K562 (cell line): Measurements from ENCODE around the gene MCMBP. TPM values are rescaled to one million over a fixed set of nuclear protein-coding genes. Genes with fewer than 3 reads are reported as not detected.

Experiments used
- ATAC-seq: fragments of 200-7000 bp; cut with Tn5 transposase; 3 replicates; pipeline ENCODE4 v1.9.1; 2020; ENCODE audit warnings: moderate library complexity
- BruUV-seq: library from RNA; stranded (reverse); fragments of 400-500 nt; replicated peaks from 2 replicates; lab custom pipeline; 2021; lab: Mats Ljungman, UMichigan
- CTCF ChIA-PET: fragments of 300-600 bp; formaldehyde crosslinking; extraction: SDS; loops from one replicate; lab custom pipeline; 2021; ENCODE audit warnings: low intra/inter-chr PET ratio; lab: Yijun Ruan, JAX
- POLR2A ChIA-PET: fragments of 300-600, 350-650 bp; sonication (Branson Sonifier 250); formaldehyde crosslinking; extraction: SDS; loops from one replicate; lab custom pipeline; 2021; ENCODE audit warnings: antibody characterized with exemption, inconsistent platforms; lab: Yijun Ruan, JAX
- DNase-seq, 4 experiments: peaks; one replicate each; pipeline versions ENCODE4 v3.0.0 to v3.0.0-alpha.2; 2011 to 2018; ENCODE audit warnings: low spot score in 3 of 4, mixed read lengths in 3 of 4; ENCODE audit errors: extremely low read depth in 1 of 4
- FAIRE-seq: peaks from 2 replicates; lab custom pipeline; 2011; peaks lifted over from hg19 to GRCh38; lab: Jason Lieb, UNC
- H2AFZ ChIP-seq: 2 replicates; pipeline ENCODE4 v1.6.0; 2011; ENCODE audit warnings: low read depth, low read length, control low read depth, inconsistent platforms
- H3K27ac ChIP-seq: fragments of 200-600 bp; 3 replicates; pipeline ENCODE4 v1.8.0; 2011; ENCODE audit warnings: low read depth, mild to moderate bottlenecking, control low read depth, inconsistent platforms, low read length, moderate library complexity, mixed read lengths; ENCODE audit errors: extremely low read depth
- H3K27me3 ChIP-seq, 2 experiments: fragments of 300-600 bp in 1 of 2; 2 replicates in 1 of 2; 3 replicates in 1 of 2; pipeline versions ENCODE4 v1.6.0 to v1.8.0; 2011; ENCODE audit warnings: inconsistent platforms in 2 of 2, low read length in 2 of 2, mild to moderate bottlenecking in 1 of 2, mixed read lengths in 1 of 2, moderate library complexity in 1 of 2; ENCODE audit not compliant: control insufficient read depth in 2 of 2, insufficient read depth in 2 of 2
- H3K36me3 ChIP-seq: fragments of 300-600 bp; 3 replicates; pipeline ENCODE4 v1.8.0; 2011; ENCODE audit warnings: mild to moderate bottlenecking, low read length, inconsistent platforms; ENCODE audit not compliant: control insufficient read depth, insufficient read depth
- H3K4me1 ChIP-seq, 2 experiments: fragments of 200-600 bp in 1 of 2; replicated peaks in 1 of 2; 2 replicates in 1 of 2; 3 replicates in 1 of 2; pipeline versions ENCODE4 v1.5.1 to v1.8.0; 2011; ENCODE audit warnings: inconsistent platforms in 2 of 2, low read length in 2 of 2, mild to moderate bottlenecking in 1 of 2, mixed read lengths in 1 of 2, moderate library complexity in 1 of 2; ENCODE audit not compliant: control insufficient read depth in 2 of 2, insufficient read depth in 2 of 2
- H3K4me2 ChIP-seq: 2 replicates; pipeline ENCODE4 v1.6.1; 2011; ENCODE audit warnings: low read length, control low read depth, inconsistent platforms, mixed read lengths; ENCODE audit not compliant: insufficient read depth
- H3K4me3 ChIP-seq: fragments of 200-600 bp; sonication (generic), shearing (Covaris generic); 2 replicates; pipeline ENCODE4 v1.5.1; 2016; ENCODE audit warnings: control low read depth, inconsistent platforms
- H3K79me2 ChIP-seq: fragments of 200-600 bp; 3 replicates; pipeline ENCODE4 v1.8.0; 2011; ENCODE audit warnings: low read length, inconsistent platforms; ENCODE audit not compliant: control insufficient read depth, insufficient read depth
- H3K9ac ChIP-seq, 2 experiments: 2 replicates each; pipeline versions ENCODE4 v1.6.0 to v1.6.1; 2011; ENCODE audit warnings: low read depth in 2 of 2, low read length in 2 of 2, control low read depth in 1 of 2, inconsistent platforms in 1 of 2, mild to moderate bottlenecking in 1 of 2, mixed read lengths in 1 of 2; ENCODE audit not compliant: insufficient read depth in 1 of 2
- H3K9me1 ChIP-seq: one replicate; pipeline ENCODE4 v1.6.0; 2011; ENCODE audit warnings: inconsistent platforms, mild to moderate bottlenecking, low read length, moderate library complexity; ENCODE audit not compliant: control insufficient read depth, insufficient read depth
- H3K9me3 ChIP-seq: replicated peaks from 2 replicates; pipeline ENCODE4 v1.5.1; 2011; ENCODE audit warnings: low read depth, low read length, inconsistent platforms; ENCODE audit not compliant: control insufficient read depth, insufficient read depth
- H4K20me1 ChIP-seq: replicated peaks from 2 replicates; pipeline ENCODE4 v1.6.1; 2011; ENCODE audit warnings: low read length, inconsistent platforms, mixed read lengths; ENCODE audit not compliant: control insufficient read depth, insufficient read depth
- CCNT2 ChIP-seq: IDR thresholded peaks from 2 replicates; pipeline ENCODE4 v1.6.1; 2011; ENCODE audit warnings: borderline replicate concordance, low read depth, mild to moderate bottlenecking, moderate library complexity, mixed read lengths, low read length; ENCODE audit not compliant: insufficient read length; ENCODE audit errors: extremely low read depth
- EHMT2 ChIP-seq: fragments of 450-650 bp; IDR thresholded peaks from 2 replicates; pipeline ENCODE4 v1.6.1; 2018; ENCODE audit warnings: antibody characterized with exemption
- EP300 ChIP-seq: IDR thresholded peaks from 2 replicates; pipeline ENCODE4 v1.6.1; 2012; ENCODE audit warnings: low read length, improper control_type of control experiment
- ESRRA ChIP-seq: fragments of 450-650 bp; IDR thresholded peaks from 2 replicates; pipeline ENCODE4 v1.6.1; 2014; ENCODE audit warnings: low read depth, mild to moderate bottlenecking, moderate library complexity, borderline replicate concordance
- FOSL1 ChIP-seq: fragments of 200-800 bp; sonication (Bioruptor generic); conservative IDR thresholded peaks from 2 replicates; pipeline ENCODE4 v1.6.1; 2016; ENCODE audit warnings: missing genetic modification characterization, missing compliant biosample characterization
- FOXA3 ChIP-seq, 2 experiments: fragments of 450-650 bp in 1 of 2; sonication (generic) in 1 of 2; formaldehyde crosslinking; IDR thresholded peaks in 1 of 2; conservative IDR thresholded peaks in 1 of 2; 2 replicates each; pipeline versions ENCODE4 v1.4.0 to v1.8.0; 2020 to 2022; ENCODE audit warnings: mild to moderate bottlenecking in 2 of 2, missing genetic modification reagents in 1 of 2
- HDAC1 ChIP-seq, 2 experiments: fragments of 450-650 bp; IDR thresholded peaks; 2 replicates each; pipeline ENCODE4 v1.6.1; 2016 to 2017; ENCODE audit warnings: inconsistent platforms in 1 of 2, mild to moderate bottlenecking in 1 of 2, moderate library complexity in 1 of 2
- HDAC6 ChIP-seq: IDR thresholded peaks from 2 replicates; pipeline ENCODE4 v1.6.1; 2012; ENCODE audit warnings: low read depth, mild to moderate bottlenecking, control low read depth, inconsistent platforms, low read length, moderate library complexity
- KDM1A ChIP-seq, 2 experiments: fragments of 450-650 bp; IDR thresholded peaks; 2 replicates each; pipeline ENCODE4 v1.6.1; 2016; ENCODE audit warnings: mild to moderate bottlenecking in 2 of 2
- MAFK ChIP-seq: IDR thresholded peaks from 2 replicates; pipeline ENCODE4 v1.6.1; 2011; ENCODE audit warnings: low read length, improper control_type of control experiment
- MTA1 ChIP-seq: fragments of 450-650 bp; IDR thresholded peaks from 2 replicates; pipeline ENCODE4 v1.6.1; 2017; ENCODE audit warnings: borderline replicate concordance
- NFE2 ChIP-seq: IDR thresholded peaks from 2 replicates; pipeline ENCODE4 v1.6.1; 2014; ENCODE audit warnings: antibody characterized with exemption, low read depth
- SIRT6 ChIP-seq: IDR thresholded peaks from one replicate; pipeline ENCODE4 v1.6.1; 2012; ENCODE audit warnings: low read depth, mild to moderate bottlenecking, control low read depth, inconsistent platforms, low read length, moderate library complexity
- SP1 ChIP-seq: sonication (generic); formaldehyde crosslinking; IDR thresholded peaks from 2 replicates; pipeline ENCODE4 v1.8.1; 2022; ENCODE audit warnings: mild to moderate bottlenecking, missing genetic modification reagents
- TRIM28 ChIP-seq: fragments of 450-650 bp; IDR thresholded peaks from 2 replicates; pipeline ENCODE4 v1.6.1; 2017
- ZNF766 ChIP-seq: fragments of 200-800 bp; sonication (Bioruptor generic); conservative IDR thresholded peaks from 2 replicates; pipeline ENCODE4 v1.6.1; 2016; ENCODE audit warnings: missing genetic modification characterization, missing compliant biosample characterization
- ZNF778 ChIP-seq: fragments of 450-650 bp; formaldehyde crosslinking; IDR thresholded peaks from 2 replicates; pipeline ENCODE4 v1.4.0; 2020; ENCODE audit warnings: mild to moderate bottlenecking, moderate library complexity
- WGBS: fragments of 100-300 bp; shearing (Covaris generic); methylation state at CpG from one replicate; pipeline ENCODE4 v1.1.6; 2016; ENCODE audit warnings: low coverage, mixed read lengths; ENCODE audit not compliant: insufficient coverage; ENCODE audit errors: missing lambda C conversion rate; 5-methylcytosine and 5-hydroxymethylcytosine counted together
- in situ Hi-C: fragments of 300-500 bp; cut with MboI; formaldehyde crosslinking; loops from 4 replicates; pipeline ENCODE4 v1.15.0; 2018; ENCODE audit warnings: inconsistent platforms, mixed read lengths
- intact Hi-C: fragments of 100-400 bp; cut with micrococcal nuclease; formaldehyde crosslinking; loops from 2 replicates; pipeline ENCODE4 v1.14.2; 2022
- polyA plus RNA-seq, 8 experiments: library from polyadenylated mRNA; depleted of rRNA in 4 of 8; stranded (reverse) in 5 of 8; unstranded in 3 of 8; fragments of >200 nt; fragmentation: Nextera tagmentation in 2 of 8; fragmentation: Illumina TruSeq in 1 of 8; extraction: Ambion mirVana in 2 of 8; extraction: Trizol in 1 of 8; gene quantifications; 2 replicates each; pipeline versions ENCODE4 v1.2.1 to v1.2.3, GENCODE V29; 2011 to 2014; ENCODE audit warnings: inconsistent platforms in 1 of 8, missing spikeins in 1 of 8
- total RNA-seq, 7 experiments: library from RNA; depleted of rRNA in 6 of 7; stranded (reverse); fragments of >200 nt in 6 of 7; fragmentation: Illumina TruSeq in 2 of 7; extraction: Trizol in 2 of 7; gene quantifications; 2 replicates each; pipeline versions ENCODE4 v1.2.1 to v1.2.3, GENCODE V29; 2011 to 2021; ENCODE audit warnings: low replicate concordance in 1 of 7
- TF ChIP-seq, protein P1 (sequence below), 2 experiments: IDR thresholded peaks in 1 of 2; conservative IDR thresholded peaks in 1 of 2; 2 replicates each; pipeline ENCODE4 v1.6.1; 2016; ENCODE audit warnings: low read depth in 2 of 2, mild to moderate bottlenecking in 1 of 2, missing compliant biosample characterization in 1 of 2, missing genetic modification characterization in 1 of 2, moderate library complexity in 1 of 2
- TF ChIP-seq, protein P2 (sequence below): IDR thresholded peaks from 2 replicates; pipeline ENCODE4 v1.6.1; 2012; ENCODE audit warnings: low read depth, low read length, improper control_type of control experiment, borderline replicate concordance

Gene MCMBP
- total and polyA plus RNA-seq, 9 of the 15 experiments (the other 6 are each of a cell fraction or from before 2014, with no cell fraction given): 11.2 to 74.3 (median 50.5) TPM

DNA sequence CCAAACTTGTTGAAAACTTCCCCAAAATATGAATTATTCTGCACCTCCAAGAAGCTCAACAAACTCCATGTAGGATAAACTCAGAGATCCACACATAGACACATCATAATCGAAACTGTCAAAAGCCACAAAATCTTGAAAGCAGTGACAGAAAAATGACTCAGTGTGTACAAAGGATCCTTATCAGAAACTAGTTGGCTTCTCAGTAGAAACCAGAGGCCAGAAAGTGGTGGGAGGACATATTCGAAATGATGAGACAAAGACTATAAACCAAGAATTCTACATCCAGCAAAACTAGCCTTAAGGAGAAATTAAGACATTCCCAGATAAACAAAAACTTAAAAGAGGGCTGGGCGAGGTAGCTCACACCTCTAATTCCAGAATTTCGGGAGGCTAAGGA, 38.5 kb downstream of the MCMBP start:
- intact Hi-C loops (loop anchor here (5.0 kb wide), 1 partner anchor 147 kb away; no protein-coding TSS in a partner anchor), in situ Hi-C loops (no loop called here)
- H3K27ac ChIP-seq: peak overlapping the region; percentile 28; the same call in 1 of the 3 replicates
- ChIA-PET CTCF (no interaction called here), POLR2A (interaction anchor here (0.7 kb wide), 1 partner anchor 39 kb away, joined by 4 read pairs; the partner anchor contains the start of gene MCMBP)
- H3K4me1 ChIP-seq: peaks cover 0 to 3% of the 10 kb centered on the region in 2 experiments; a peak in 3 of 5 replicates
- BruUV-seq: no TSS peak
- no peaks in the 10 kb centered on the region for H3K9me3 ChIP-seq
- WGBS: 34% methylated on average over 4 of the region's 4 CpGs
- no peak overlapping the region for H3K9ac ChIP-seq
- peak; percentile 82 for FAIRE-seq
- DNase-seq: peak in 2 of 4 experiments; percentile 23 to 48
- no peak overlapping the region for H3K4me3 ChIP-seq
- H3K79me2 ChIP-seq: no peaks in the 10 kb centered on the region
- peak; percentile 61 for ATAC-seq
- no peak overlapping the region for H2AFZ ChIP-seq
- H4K20me1 ChIP-seq: no peaks in the 10 kb centered on the region
- H3K9me1 ChIP-seq: no peaks in the 10 kb centered on the region
- H3K36me3 ChIP-seq: peaks cover 87% of the 10 kb centered on the region
- H3K4me2 ChIP-seq: no peak overlapping the region
- H3K27me3 ChIP-seq: no peaks in the 10 kb centered on the region
- TF ChIP-seq ZNF766 (CRISPR knock-in tag): peak; percentile 77; the same call in 1 of the 2 replicates
- TF ChIP-seq ESRRA: no peak
- TF ChIP-seq KDM1A (IDR thresholded peaks at IDR 0.05): peak; percentile 68 to 75; a peak in 3 of 4 replicates
- 0 out of 2 replicates have a peak, but pooled peaks have one; percentile 5 for TF ChIP-seq MAFK
- peak; percentile 37; the same call in 1 of the 2 replicates for TF ChIP-seq TRIM28
- peak; percentile 26; the same call in 1 of the 2 replicates for TF ChIP-seq NFE2
- 0 out of 2 replicates have a peak, but pooled peaks have one; percentile 26 for TF ChIP-seq EHMT2
- no peak for TF ChIP-seq SP1 (CRISPR knock-in tag)
- TF ChIP-seq MTA1: peak; percentile 43; the same call in 1 of the 2 replicates
- no peak for TF ChIP-seq ZNF778 (CRISPR knock-in tag)
- no peak for TF ChIP-seq HDAC6
- peak; percentile 95 for TF ChIP-seq FOSL1 (tag)
- TF ChIP-seq, protein P1, sequence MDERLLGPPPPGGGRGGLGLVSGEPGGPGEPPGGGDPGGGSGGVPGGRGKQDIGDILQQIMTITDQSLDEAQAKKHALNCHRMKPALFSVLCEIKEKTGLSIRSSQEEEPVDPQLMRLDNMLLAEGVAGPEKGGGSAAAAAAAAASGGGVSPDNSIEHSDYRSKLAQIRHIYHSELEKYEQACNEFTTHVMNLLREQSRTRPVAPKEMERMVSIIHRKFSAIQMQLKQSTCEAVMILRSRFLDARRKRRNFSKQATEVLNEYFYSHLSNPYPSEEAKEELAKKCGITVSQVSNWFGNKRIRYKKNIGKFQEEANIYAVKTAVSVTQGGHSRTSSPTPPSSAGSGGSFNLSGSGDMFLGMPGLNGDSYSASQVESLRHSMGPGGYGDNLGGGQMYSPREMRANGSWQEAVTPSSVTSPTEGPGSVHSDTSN (CRISPR knock-in tag; IDR thresholded peaks at IDR 0.05; ENCODE audit: low read depth): no peak
- TF ChIP-seq, protein P1 (tag; conservative IDR thresholded peaks at IDR 0.05; ENCODE audit: low read depth): 0 out of 2 replicates have a peak, but pooled peaks have one; percentile 12
- TF ChIP-seq HDAC1 (IDR thresholded peaks at IDR 0.05): 0 out of 4 replicates have a peak, but pooled peaks of 1 of the 2 experiments have one; percentile 59
- TF ChIP-seq, protein P2, sequence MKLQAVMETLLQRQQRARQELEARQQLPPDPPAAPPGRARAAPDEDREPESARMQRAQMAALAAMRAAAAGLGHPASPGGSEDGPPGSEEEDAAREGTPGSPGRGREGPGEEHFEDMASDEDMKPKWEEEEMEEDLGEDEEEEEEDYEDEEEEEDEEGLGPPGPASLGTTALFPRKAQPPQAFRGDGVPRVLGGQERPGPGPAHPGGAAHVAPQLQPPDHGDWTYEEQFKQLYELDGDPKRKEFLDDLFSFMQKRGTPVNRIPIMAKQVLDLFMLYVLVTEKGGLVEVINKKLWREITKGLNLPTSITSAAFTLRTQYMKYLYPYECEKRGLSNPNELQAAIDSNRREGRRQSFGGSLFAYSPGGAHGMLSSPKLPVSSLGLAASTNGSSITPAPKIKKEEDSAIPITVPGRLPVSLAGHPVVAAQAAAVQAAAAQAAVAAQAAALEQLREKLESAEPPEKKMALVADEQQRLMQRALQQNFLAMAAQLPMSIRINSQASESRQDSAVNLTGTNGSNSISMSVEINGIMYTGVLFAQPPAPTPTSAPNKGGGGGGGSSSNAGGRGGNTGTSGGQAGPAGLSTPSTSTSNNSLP: 0 out of 2 replicates have a peak, but pooled peaks have one; percentile 29
- peak; percentile 91 to 95 for TF ChIP-seq FOXA3 (CRISPR knock-in tag; conservative IDR thresholded peaks at IDR 0.05 in 1 of 2, IDR thresholded peaks at IDR 0.05 in 1 of 2)
- TF ChIP-seq SIRT6: no peak
- peak; percentile 37; the same call in 1 of the 2 replicates for TF ChIP-seq EP300
- TF ChIP-seq CCNT2: peak; percentile 35
